H1 (cell line): Measurements from ENCODE around the gene ATP6V1F. TPM values are rescaled to one million over a fixed set of nuclear protein-coding genes. Genes with fewer than 3 reads are reported as not detected.

Experiments used
- CTCF ChIA-PET: fragments of 300-600 bp; sonication (Branson Sonifier 250); formaldehyde crosslinking; loops from one replicate; lab custom pipeline; 2021; ENCODE audit not compliant: partially characterized antibody; lab: Charles Lee
- POLR2A ChIA-PET: fragments of 300-600 bp; sonication (Branson Sonifier 250); formaldehyde crosslinking; loops from one replicate; lab custom pipeline; 2021; ENCODE audit warnings: inconsistent platforms; ENCODE audit not compliant: partially characterized antibody; lab: Charles Lee
- DNase-seq, 2 experiments: peaks; one replicate each; pipeline versions ENCODE4 v3.0.0 to v3.0.0-alpha.2; 2010 to 2022; ENCODE audit warnings: low spot score in 2 of 2, low read depth in 1 of 2, mixed read lengths in 1 of 2
- FAIRE-seq: peaks from 2 replicates; lab custom pipeline; 2011; peaks lifted over from hg19 to GRCh38; lab: Jason Lieb, UNC
- H2AFZ ChIP-seq: 2 replicates; pipeline ENCODE4 v1.8.1; 2012; ENCODE audit warnings: low read length, inconsistent platforms
- H2AK5ac ChIP-seq: 2 replicates; pipeline ENCODE4 v1.6.1; 2013; ENCODE audit warnings: low read depth, low read length
- H2BK120ac ChIP-seq: replicated peaks from 2 replicates; pipeline ENCODE3; 2013; ENCODE audit warnings: low read depth, low read length, inconsistent platforms
- H2BK12ac ChIP-seq: 2 replicates; pipeline ENCODE4 v1.6.1; 2013; ENCODE audit warnings: low read depth, low read length
- H2BK15ac ChIP-seq: 2 replicates; pipeline ENCODE4 v1.6.1; 2013; ENCODE audit warnings: low read length
- H2BK20ac ChIP-seq: 2 replicates; pipeline ENCODE4 v1.6.1; 2013; ENCODE audit warnings: low read length
- H2BK5ac ChIP-seq: 2 replicates; pipeline ENCODE4 v1.6.1; 2013; ENCODE audit warnings: low read depth, low read length
- H3K14ac ChIP-seq: 2 replicates; pipeline ENCODE4 v1.6.1; 2013; ENCODE audit warnings: inconsistent platforms; ENCODE audit not compliant: insufficient read length
- H3K18ac ChIP-seq: 2 replicates; pipeline ENCODE4 v1.6.1; 2013; ENCODE audit warnings: low read length; ENCODE audit errors: extremely low read depth
- H3K23ac ChIP-seq: 2 replicates; pipeline ENCODE4 v1.6.1; 2013; ENCODE audit warnings: inconsistent platforms; ENCODE audit not compliant: insufficient read length
- H3K23me2 ChIP-seq: 2 replicates; pipeline ENCODE4 v1.6.1; 2013; ENCODE audit warnings: low read depth, low read length
- H3K27ac ChIP-seq: 2 replicates; pipeline ENCODE4 v1.6.1; 2011; ENCODE audit warnings: low read depth, low read length, inconsistent platforms
- H3K27me3 ChIP-seq, 4 experiments: replicated peaks in 1 of 4; 1 replicate in 1 of 4; 2 replicates in 3 of 4; pipeline versions ENCODE4 v1.6.1 to v1.8.1; 2011 to 2013; ENCODE audit warnings: low read length in 3 of 4, mild to moderate bottlenecking in 3 of 4, inconsistent platforms in 2 of 4, mixed read lengths in 2 of 4, moderate library complexity in 1 of 4; ENCODE audit not compliant: control insufficient read depth in 3 of 4, insufficient read depth in 3 of 4; ENCODE audit errors: extremely low read depth in 1 of 4
- H3K36me3 ChIP-seq, 4 experiments: 2 replicates each; pipeline versions ENCODE4 v1.6.1 to v1.8.1; 2011 to 2013; ENCODE audit warnings: mild to moderate bottlenecking in 4 of 4, low read length in 3 of 4, moderate library complexity in 2 of 4, control low read depth in 1 of 4, inconsistent platforms in 1 of 4; ENCODE audit not compliant: insufficient read depth in 4 of 4, control insufficient read depth in 2 of 4
- H3K4ac ChIP-seq: replicated peaks from 2 replicates; pipeline ENCODE3; 2013; ENCODE audit warnings: low read length, low read depth, mixed read lengths, inconsistent platforms; ENCODE audit not compliant: insufficient read length
- H3K4me1 ChIP-seq, 4 experiments: replicated peaks in 1 of 4; 1 replicate in 1 of 4; 2 replicates in 3 of 4; pipeline versions ENCODE4 v1.6.1 to v1.8.1; 2011 to 2013; ENCODE audit warnings: low read length in 3 of 4, inconsistent platforms in 2 of 4, mixed read lengths in 1 of 4; ENCODE audit not compliant: insufficient read depth in 4 of 4, control insufficient read depth in 3 of 4
- H3K4me2 ChIP-seq, 2 experiments: 2 replicates each; pipeline versions ENCODE4 v1.6.1 to v1.8.1; 2011 to 2013; ENCODE audit warnings: low read depth in 2 of 2, low read length in 2 of 2, control low read depth in 1 of 2, inconsistent platforms in 1 of 2, mild to moderate bottlenecking in 1 of 2; ENCODE audit not compliant: insufficient read depth in 1 of 2
- H3K4me3 ChIP-seq, 4 experiments: fragments of 200-600, 300-600 bp in 1 of 4; sonication (generic), shearing (Covaris generic), sonication (Bioruptor Twin) in 1 of 4; 2 replicates each; pipeline versions ENCODE4 v1.5.1 to v1.8.1; 2011 to 2016; ENCODE audit warnings: low read length in 4 of 4, low read depth in 3 of 4, control low read depth in 2 of 4, inconsistent platforms in 2 of 4, mild to moderate bottlenecking in 2 of 4, mixed read lengths in 1 of 4, moderate library complexity in 1 of 4; ENCODE audit not compliant: insufficient read depth in 2 of 4; ENCODE audit errors: extremely low read depth in 1 of 4
- H3K56ac ChIP-seq: replicated peaks from 2 replicates; pipeline ENCODE3; 2013; ENCODE audit warnings: low read depth, mild to moderate bottlenecking, mixed read lengths, low read length, inconsistent platforms; ENCODE audit not compliant: insufficient read length
- H3K79me1 ChIP-seq: 2 replicates; pipeline ENCODE4 v1.6.1; 2013; ENCODE audit warnings: low read depth, low read length, control low read depth
- H3K79me2 ChIP-seq, 2 experiments: 2 replicates each; pipeline versions ENCODE4 v1.6.1 to v1.8.1; 2012 to 2013; ENCODE audit warnings: low read length in 2 of 2, mild to moderate bottlenecking in 2 of 2, inconsistent platforms in 1 of 2; ENCODE audit not compliant: insufficient read depth in 2 of 2, control insufficient read depth in 1 of 2
- H3K9ac ChIP-seq, 4 experiments: replicated peaks in 1 of 4; 1 replicate in 1 of 4; 2 replicates in 3 of 4; pipeline versions ENCODE4 v1.6.1 to v1.8.1; 2011 to 2013; ENCODE audit warnings: low read depth in 3 of 4, low read length in 3 of 4, control low read depth in 2 of 4, mild to moderate bottlenecking in 2 of 4, moderate library complexity in 2 of 4, inconsistent platforms in 1 of 4; ENCODE audit errors: extremely low read depth in 1 of 4
- H3K9me3 ChIP-seq, 2 experiments: 2 replicates each; pipeline versions ENCODE4 v1.6.1 to v1.8.1; 2012 to 2013; ENCODE audit warnings: mild to moderate bottlenecking in 2 of 2, moderate library complexity in 2 of 2, control low read depth in 1 of 2, inconsistent platforms in 1 of 2, low read depth in 1 of 2, low read length in 1 of 2, mixed read lengths in 1 of 2; ENCODE audit not compliant: insufficient read depth in 2 of 2
- H4K20me1 ChIP-seq, 2 experiments: replicated peaks in 1 of 2; 2 replicates each; pipeline versions ENCODE3 to v1.8.1; 2011 to 2013; ENCODE audit warnings: inconsistent platforms in 2 of 2, low read length in 2 of 2, mild to moderate bottlenecking in 1 of 2; ENCODE audit not compliant: insufficient read depth in 2 of 2, control insufficient read depth in 1 of 2
- H4K5ac ChIP-seq: 2 replicates; pipeline ENCODE4 v1.6.1; 2013; ENCODE audit warnings: low read length, low read depth, mixed read lengths, inconsistent platforms; ENCODE audit not compliant: insufficient read length
- H4K8ac ChIP-seq: 2 replicates; pipeline ENCODE4 v1.8.0; 2013; ENCODE audit warnings: mild to moderate bottlenecking, moderate library complexity, low read length, inconsistent platforms; ENCODE audit not compliant: insufficient read depth; ENCODE audit errors: extremely low read depth
- H4K91ac ChIP-seq: replicated peaks from 2 replicates; pipeline ENCODE3; 2013; ENCODE audit warnings: low read length, mixed read lengths, inconsistent platforms; ENCODE audit not compliant: insufficient read length
- ATF2 ChIP-seq: IDR thresholded peaks from 2 replicates; pipeline ENCODE4 v1.6.1; 2012; ENCODE audit warnings: low read length, inconsistent platforms
- CTCF ChIP-seq, 3 experiments: IDR thresholded peaks; 1 replicate in 2 of 3; 2 replicates in 1 of 3; pipeline versions ENCODE4 v1.5.1 to v1.6.1; 2011; ENCODE audit warnings: low read length in 3 of 3, mild to moderate bottlenecking in 3 of 3, inconsistent platforms in 2 of 3, low read depth in 1 of 3, moderate library complexity in 1 of 3; ENCODE audit not compliant: insufficient read depth in 1 of 3; ENCODE audit errors: control extremely low read depth in 1 of 3
- POLR2A ChIP-seq, 2 experiments: IDR thresholded peaks; 1 replicate in 1 of 2; 2 replicates in 1 of 2; pipeline ENCODE4 v1.6.1; 2011; ENCODE audit warnings: low read depth in 2 of 2, low read length in 2 of 2, mild to moderate bottlenecking in 2 of 2; ENCODE audit errors: control extremely low read depth in 1 of 2
- SUZ12 ChIP-seq: fragments of 200-600 bp; sonication (generic); IDR thresholded peaks from 2 replicates; pipeline ENCODE4 v1.6.1; 2012; ENCODE audit warnings: mild to moderate bottlenecking, inconsistent platforms, low read length, moderate library complexity, mixed read lengths
- TBP ChIP-seq: IDR thresholded peaks from 2 replicates; pipeline ENCODE4 v1.6.1; 2011; ENCODE audit warnings: low read depth, low read length, improper control_type of control experiment
- USF2 ChIP-seq: IDR thresholded peaks from 2 replicates; pipeline ENCODE4 v1.6.1; 2011; ENCODE audit warnings: low read length, improper control_type of control experiment
- WGBS, 2 experiments: shearing (Covaris generic) in 1 of 2; methylation state at CpG; one replicate each; pipeline versions ENCODE4 v1.1.6 to v1.1.7; 2013 to 2015; ENCODE audit warnings: low lambda C conversion rate in 2 of 2, mixed read lengths in 2 of 2, inconsistent platforms in 1 of 2, low coverage in 1 of 2, missing lambda C conversion rate in 1 of 2; ENCODE audit not compliant: insufficient replicate concordance in 2 of 2, insufficient coverage in 1 of 2, insufficient read length in 1 of 2; ENCODE audit errors: extremely low coverage in 1 of 2, missing lambda C conversion rate in 1 of 2; 5-methylcytosine and 5-hydroxymethylcytosine counted together
- polyA plus RNA-seq, 7 experiments: library from polyadenylated mRNA; depleted of rRNA in 3 of 7; stranded (reverse) in 5 of 7; unstranded in 2 of 7; fragments of >200 nt in 5 of 7; fragments of 200-250 nt in 2 of 7; gene quantifications; 1 replicate in 5 of 7; 2 replicates in 1 of 7; 4 replicates in 1 of 7; pipeline versions ENCODE4 v1.2.1 to v1.2.3, GENCODE V29; 2011 to 2013; ENCODE audit warnings: missing spikeins in 2 of 7, mixed read lengths in 2 of 7
- total RNA-seq: library from RNA; stranded (reverse); fragmentation: NEBNext Ultra II Directional; extraction: Animal tissue kit (Norgen Biotek cat#: 25700); gene quantifications from 2 replicates; pipeline ENCODE4 v1.2.1, GENCODE V29; 2021

The ATP6V1F gene
- total and polyA plus RNA-seq, 2 of the 8 experiments (the other 6 are each of a cell fraction or from before 2014, with no cell fraction given): 104 to 318 TPM

- H2BK12ac ChIP-seq: 0 out of 2 replicates have a peak overlapping the region, but pooled peaks have one; percentile 68
- H3K4me3 ChIP-seq: peak overlapping the region; percentile 74 to 92 (median 78)
- H2AK5ac ChIP-seq: no peak overlapping the region
- peak overlapping the region; percentile 5 for H4K91ac ChIP-seq
- no peak for FAIRE-seq
- H3K9me3 ChIP-seq: no peaks in the 10 kb centered on the region
- WGBS, 2 experiments: 17% methylated on average over 6 of the region's 6 CpGs; no CpG with 5 or more reads in 1 of the 2 experiments
- no peak overlapping the region for H3K56ac ChIP-seq
- no peak overlapping the region for H2BK15ac ChIP-seq
- no peak overlapping the region for H3K27ac ChIP-seq
- no peak overlapping the region for H3K23ac ChIP-seq
- H2BK5ac ChIP-seq: 0 out of 2 replicates have a peak overlapping the region, but pooled peaks have one; percentile 81
- H2AFZ ChIP-seq: no peak overlapping the region
- no peak overlapping the region for H4K5ac ChIP-seq
- H4K20me1 ChIP-seq: peaks cover 3 to 20% of the 10 kb centered on the region in 2 experiments
- ChIA-PET CTCF (interaction anchor here (0.8 to 10.2 kb wide), 22 partner anchors 10 to 263 kb away, joined by 3 to 189 read pairs (median 4); no protein-coding TSS in a partner anchor), POLR2A (interaction anchor here (0.8 to 2.0 kb wide), 6 partner anchors 11 to 453 kb away, joined by 3 to 15 read pairs (median 6); no protein-coding TSS in a partner anchor)
- H3K36me3 ChIP-seq: no peaks in the 10 kb centered on the region
- H3K4me2 ChIP-seq: peak overlapping the region; percentile 91 to 92
- peak overlapping the region; percentile 24 for H3K4ac ChIP-seq
- H3K14ac ChIP-seq: no peak overlapping the region
- H3K23me2 ChIP-seq: peaks cover 7% of the 10 kb centered on the region
- no peaks in the 10 kb centered on the region for H3K79me1 ChIP-seq
- peak overlapping the region; percentile 25 to 82 (median 62) for H3K9ac ChIP-seq
- no peak overlapping the region for H3K18ac ChIP-seq
- H4K8ac ChIP-seq: no peak overlapping the region; the same call in 1 of the 2 replicates
- H3K4me1 ChIP-seq: peaks cover 0 to 19% (median 10%) of the 10 kb centered on the region in 4 experiments; a peak in 5 of 7 replicates
- H2BK120ac ChIP-seq: no peak overlapping the region
- H3K27me3 ChIP-seq: peaks cover 0 to 9% (median 8%) of the 10 kb centered on the region in 4 experiments; a peak in 5 of 7 replicates
- H3K79me2 ChIP-seq: no peaks in the 10 kb centered on the region
- H2BK20ac ChIP-seq: no peak overlapping the region
- peak in 1 of 2 experiments; percentile 65 for DNase-seq
- TF ChIP-seq USF2 (no peak), POLR2A (IDR thresholded peaks at IDR 0.05; ENCODE audit: control extremely low read depth in 1 of 2, low read depth in 2 of 2, low read length in 2 of 2) (no peak), TBP (no peak), ATF2 (no peak), CTCF (IDR thresholded peaks at IDR 0.05; ENCODE audit: control extremely low read depth in 1 of 3, insufficient read depth in 1 of 3, low read depth in 1 of 3, low read length in 3 of 3) (peak in 2 of 3 experiments; percentile 58 to 64; a peak in 3 of 4 replicates), SUZ12 (no peak)
Measured at GRCh38 chr7:128863433-128863989, 855 bp downstream of the ATP6V1F start.
